GM12891 (cell line): Measurements from ENCODE around the gene ACYP2.

Experiments
- POLR2A ChIP-seq: IDR thresholded peaks from 2 replicates; pipeline ENCODE4 v1.6.1; 2011; ENCODE audit warnings: low read depth, low read length, control low read depth
- POLR2AphosphoS5 ChIP-seq: IDR thresholded peaks from 2 replicates; pipeline ENCODE4 v1.6.1; 2011; ENCODE audit warnings: low read depth, low read length, control low read depth
- SPI1 ChIP-seq: IDR thresholded peaks from 2 replicates; pipeline ENCODE4 v1.6.1; 2011; ENCODE audit warnings: low read depth, low read length, control low read depth

- TF ChIP-seq POLR2A (no peak), POLR2AphosphoS5 (no peak), SPI1 (no peak)
Observed at GRCh38 chr2:54183972-54184371, 68.6 kb downstream of the ACYP2 start.
